Measurements from ENCODE around the gene MICAL2. TPM values are rescaled to one million over a fixed set of nuclear protein-coding genes. Genes with fewer than 3 reads are reported as not detected.

The MICAL2 gene
- total RNA-seq, 2 experiments from 2014 or later, result 213 to 220 TPM

- CTCF ChIA-PET, result interaction anchor here (0.9 to 1.6 kb wide), 3 partner anchors 11 to 103 kb away, joined by 3 to 5 read pairs (median 5); no protein-coding TSS in a partner anchor
- Mint-ChIP-seq H3K36me3 (peaks cover 3% of the 10 kb centered on the region), H3K9me3 (no peaks in the 10 kb centered on the region), H3K27me3 (no peaks in the 10 kb centered on the region), H3K4me3 (no peak overlapping the region), H3K4me1 (ENCODE audit: low read depth) (peaks cover 48% of the 10 kb centered on the region), H3K27ac (peak overlapping the region; percentile 21)
- POLR2A ChIA-PET, result interaction anchor here (1.1 to 1.2 kb wide), 2 partner anchors 13 to 57 kb away, joined by 3 read pairs; no protein-coding TSS in a partner anchor
- intact Hi-C loops (cut with micrococcal nuclease), result loop anchor here (1.0 kb wide), 1 partner anchor 17 kb away; no protein-coding TSS in a partner anchor
- DNase-seq, result no peak
Measured at GRCh38 chr11:12133547-12134235, 23.3 kb downstream of the MICAL2 start.

GRCh38 chr11:12134236-12134585, 23.8 kb downstream of the MICAL2 start:
- intact Hi-C loops (cut with micrococcal nuclease), result no loop called here
- ChIA-PET POLR2A (interaction anchor here (1.1 kb wide), 1 partner anchor 56 kb away, joined by 3 read pairs; no protein-coding TSS in a partner anchor), CTCF (interaction anchor here (0.9 to 1.6 kb wide), 3 partner anchors 12 to 102 kb away, joined by 3 to 5 read pairs (median 5); no protein-coding TSS in a partner anchor)
- H3K27me3 Mint-ChIP-seq, result no peaks in the 10 kb centered on the region
- no peak overlapping the region for H3K4me3 Mint-ChIP-seq
- H3K4me1 Mint-ChIP-seq (ENCODE audit: low read depth), result peaks cover 44% of the 10 kb centered on the region
- peaks cover 5% of the 10 kb centered on the region for H3K36me3 Mint-ChIP-seq
- H3K27ac Mint-ChIP-seq, result no peak overlapping the region
- no peak for DNase-seq
- no peaks in the 10 kb centered on the region for H3K9me3 Mint-ChIP-seq

GRCh38 chr11:12135185-12135584, 24.8 kb downstream of the MICAL2 start:
- H3K27ac Mint-ChIP-seq, result no peak overlapping the region
- CTCF ChIA-PET, result interaction anchor here (1.0 to 1.6 kb wide), 5 partner anchors 17 to 147 kb away, joined by 3 to 6 read pairs (median 4); no protein-coding TSS in a partner anchor

GRCh38 chr11:12137005-12137690, 26.8 kb downstream of the MICAL2 start:
- Mint-ChIP-seq H3K27ac (no peak overlapping the region), H3K9me3 (no peaks in the 10 kb centered on the region), H3K4me3 (no peak overlapping the region), H3K36me3 (peaks cover 19% of the 10 kb centered on the region), H3K4me1 (ENCODE audit: low read depth) (peaks cover 58% of the 10 kb centered on the region), H3K27me3 (no peaks in the 10 kb centered on the region)
- DNase-seq, result no peak
- intact Hi-C loops (cut with micrococcal nuclease), result no loop called here
- ChIA-PET POLR2A (interaction anchor here (1.5 to 1.6 kb wide), 2 partner anchors 14 to 70 kb away, joined by 4 to 5 read pairs; no protein-coding TSS in a partner anchor), CTCF (interaction anchor here (1.5 kb wide), 1 partner anchor 89 kb away, joined by 6 read pairs; no protein-coding TSS in a partner anchor)

More at GRCh38 chr11:12135185-12135584, 24.8 kb downstream of the MICAL2 start:
- Mint-ChIP-seq H3K36me3 (peaks cover 11% of the 10 kb centered on the region), H3K27me3 (no peaks in the 10 kb centered on the region), H3K4me1 (ENCODE audit: low read depth) (peaks cover 42% of the 10 kb centered on the region), H3K9me3 (no peaks in the 10 kb centered on the region), H3K4me3 (no peak overlapping the region)
- POLR2A ChIA-PET, result interaction anchor here (1.3 kb wide), 1 partner anchor 44 kb away, joined by 3 read pairs; no protein-coding TSS in a partner anchor
- no peak for DNase-seq
- intact Hi-C loops (cut with micrococcal nuclease), result no loop called here

- no peak overlapping the region for H3K4me3 Mint-ChIP-seq
- H3K9me3 Mint-ChIP-seq, result no peaks in the 10 kb centered on the region
- no peak for DNase-seq
- H3K27me3 Mint-ChIP-seq, result no peaks in the 10 kb centered on the region
- intact Hi-C loops (cut with micrococcal nuclease), result loop anchor here (1.0 kb wide), 1 partner anchor 12 kb away; no protein-coding TSS in a partner anchor
- H3K27ac Mint-ChIP-seq, result peak overlapping the region; percentile 71
- ChIA-PET POLR2A (interaction anchor here (0.9 to 1.6 kb wide), 2 partner anchors 69 to 98 kb away, joined by 3 to 5 read pairs; no protein-coding TSS in a partner anchor), CTCF (no interaction called here)
- H3K36me3 Mint-ChIP-seq, result peaks cover 19% of the 10 kb centered on the region
- H3K4me1 Mint-ChIP-seq (ENCODE audit: low read depth), result peaks cover 64% of the 10 kb centered on the region
Measured at GRCh38 chr11:12137938-12138731, 27.7 kb downstream of the MICAL2 start.

- H3K27me3 Mint-ChIP-seq, result no peaks in the 10 kb centered on the region
- ChIA-PET POLR2A (interaction anchor here (0.6 kb wide), 1 partner anchor 36 kb away, joined by 3 read pairs; no protein-coding TSS in a partner anchor), CTCF (no interaction called here)
- H3K4me3 Mint-ChIP-seq, result no peak overlapping the region
- peaks cover 19% of the 10 kb centered on the region for H3K36me3 Mint-ChIP-seq
- no peak for DNase-seq
- peaks cover 64% of the 10 kb centered on the region for H3K4me1 Mint-ChIP-seq (ENCODE audit: low read depth)
- no peaks in the 10 kb centered on the region for H3K9me3 Mint-ChIP-seq
- H3K27ac Mint-ChIP-seq, result no peak overlapping the region
- intact Hi-C loops (cut with micrococcal nuclease), result no loop called here
Measured at GRCh38 chr11:12139144-12139881, 28.9 kb downstream of the MICAL2 start.

GRCh38 chr11:12140186-12140793, 29.9 kb downstream of the MICAL2 start:
- Mint-ChIP-seq H3K27ac (no peak overlapping the region), H3K9me3 (no peaks in the 10 kb centered on the region), H3K4me3 (no peak overlapping the region), H3K4me1 (ENCODE audit: low read depth) (peaks cover 70% of the 10 kb centered on the region), H3K36me3 (peaks cover 19% of the 10 kb centered on the region), H3K27me3 (no peaks in the 10 kb centered on the region)
- CTCF ChIA-PET, result interaction anchor here (0.7 to 1.8 kb wide), 2 partner anchors 93 to 153 kb away, joined by 3 to 5 read pairs; no protein-coding TSS in a partner anchor
- DNase-seq, result no peak
- intact Hi-C loops (cut with micrococcal nuclease), result no loop called here
- POLR2A ChIA-PET, result no interaction called here

GRCh38 chr11:12141283-12141682, 30.9 kb downstream of the MICAL2 start:
- H3K36me3 Mint-ChIP-seq, result peaks cover 22% of the 10 kb centered on the region
- no peak overlapping the region for H3K4me3 Mint-ChIP-seq
- peaks cover under 1% of the 10 kb centered on the region for H3K9me3 Mint-ChIP-seq
- DNase-seq, result no peak
- no peaks in the 10 kb centered on the region for H3K27me3 Mint-ChIP-seq
- ChIA-PET CTCF (interaction anchor here (1.1 to 1.8 kb wide), 2 partner anchors 19 to 94 kb away, joined by 3 to 5 read pairs; no protein-coding TSS in a partner anchor), POLR2A (interaction anchor here (0.7 kb wide), 1 partner anchor 32 kb away, joined by 3 read pairs; the partner anchor contains the start of gene MICAL2)
- H3K27ac Mint-ChIP-seq, result peak overlapping the region; percentile 32
- intact Hi-C loops (cut with micrococcal nuclease), result no loop called here
- peaks cover 75% of the 10 kb centered on the region for H3K4me1 Mint-ChIP-seq (ENCODE audit: low read depth)

- Mint-ChIP-seq H3K9me3 (peaks cover 2% of the 10 kb centered on the region), H3K27me3 (no peaks in the 10 kb centered on the region), H3K27ac (peak overlapping the region; percentile 29), H3K4me3 (no peak overlapping the region), H3K4me1 (ENCODE audit: low read depth) (peaks cover 73% of the 10 kb centered on the region), H3K36me3 (peaks cover 23% of the 10 kb centered on the region)
- ChIA-PET CTCF (interaction anchor here (1.1 to 1.8 kb wide), 3 partner anchors 20 to 140 kb away, joined by 3 to 5 read pairs (median 4); no protein-coding TSS in a partner anchor), POLR2A (interaction anchor here (1.7 kb wide), 1 partner anchor 9 kb away, joined by 8 read pairs; no protein-coding TSS in a partner anchor)
- intact Hi-C loops (cut with micrococcal nuclease), result no loop called here
- DNase-seq, result no peak
Measured at GRCh38 chr11:12142176-12142575, 31.8 kb downstream of the MICAL2 start.

- no peak for DNase-seq
- POLR2A ChIA-PET, result interaction anchor here (1.7 kb wide), 1 partner anchor 8 kb away, joined by 8 read pairs; no protein-coding TSS in a partner anchor
- H3K4me3 Mint-ChIP-seq, result no peak overlapping the region
- CTCF ChIA-PET, result interaction anchor here (1.6 kb wide), 1 partner anchor 139 kb away, joined by 4 read pairs; no protein-coding TSS in a partner anchor
- peaks cover 69% of the 10 kb centered on the region for H3K4me1 Mint-ChIP-seq (ENCODE audit: low read depth)
- H3K36me3 Mint-ChIP-seq, result peaks cover 23% of the 10 kb centered on the region
- intact Hi-C loops (cut with micrococcal nuclease), result no loop called here
- H3K27me3 Mint-ChIP-seq, result no peaks in the 10 kb centered on the region
- peaks cover 2% of the 10 kb centered on the region for H3K9me3 Mint-ChIP-seq
- H3K27ac Mint-ChIP-seq, result peak overlapping the region; percentile 23
Measured at GRCh38 chr11:12142909-12143308, 32.5 kb downstream of the MICAL2 start.

Data from activated CD4-positive, alpha-beta memory T cell treated with anti-CD3 and anti-CD28 coated beads for 36 hours (primary cell).